ENCODE data around the gene NAB2. TPM values are rescaled to one million over a fixed set of nuclear protein-coding genes. Genes with fewer than 3 reads are reported as not detected.

Gene NAB2
- total RNA-seq, 2 donors from 2014 or later, result 13.5 to 21.7 TPM

GRCh38 chr12:57079821-57080220, 9.1 kb upstream of the NAB2 start:
- Mint-ChIP-seq H3K36me3 (ENCODE audit: low read depth) (peaks cover 3% of the 10 kb centered on the region), H3K27me3 (ENCODE audit: insufficient read depth) (peaks cover 2% of the 10 kb centered on the region), H3K9me3 (no peaks in the 10 kb centered on the region), H3K4me1 (peaks cover 2% of the 10 kb centered on the region), H3K4me3 (no peak overlapping the region), H3K27ac (no peak overlapping the region)
- no peak for DNase-seq
- Histone ChIP-seq H3K27me3 (ENCODE audit: control insufficient read depth, insufficient read depth, low read length, poor library complexity, severe bottlenecking) (no peaks in the 10 kb centered on the region), H3K4me3 (ENCODE audit: low read length) (no peak overlapping the region), H3K9ac (ENCODE audit: extremely low read depth, low read length, poor library complexity, severe bottlenecking) (no peak overlapping the region), H3K4me1 (ENCODE audit: control insufficient read depth, insufficient read depth, low read length) (no peaks in the 10 kb centered on the region), H3K9me3 (ENCODE audit: control insufficient read depth, low read length) (no peaks in the 10 kb centered on the region), H3K27ac (ENCODE audit: low read depth, low read length) (no peak overlapping the region), H3K36me3 (ENCODE audit: control insufficient read depth, insufficient read depth, low read length) (peaks cover 3% of the 10 kb centered on the region)
- TF ChIP-seq CTCF (conservative IDR thresholded peaks at IDR 0.05), result no peak
- WGBS, 2 experiments (ENCODE audit: insufficient coverage in 1 of 2, insufficient read length in 1 of 2), result 91 to 95% methylated on average over 1 of the region's 1 CpG

- 100% methylated on average over 1 of the region's 1 CpG; no CpG with 5 or more reads in 1 of the 2 experiments for WGBS, 2 experiments (ENCODE audit: insufficient coverage in 1 of 2, insufficient read length in 1 of 2)
These were observed 8.1 kb upstream of the NAB2 start for GRCh38 chr12:57080855-57081254.

GRCh38 chr12:57085999-57086492, 2.9 kb upstream of the NAB2 start:
- peak overlapping the region; percentile 84 for H3K4me3 ChIP-seq (ENCODE audit: low read length)
- H3K4me3 Mint-ChIP-seq, result peak overlapping the region; percentile 78
- H3K36me3 ChIP-seq (ENCODE audit: control insufficient read depth, insufficient read depth, low read length), result no peaks in the 10 kb centered on the region
- 43 to 50% methylated on average over 10 to 12 of the region's 12 CpGs for WGBS, 2 experiments (ENCODE audit: insufficient coverage in 1 of 2, insufficient read length in 1 of 2)
- H3K36me3 Mint-ChIP-seq (ENCODE audit: low read depth), result peaks cover under 1% of the 10 kb centered on the region
- H3K4me1 ChIP-seq (ENCODE audit: control insufficient read depth, insufficient read depth, low read length), result peaks cover 3% of the 10 kb centered on the region
- H3K27ac ChIP-seq (ENCODE audit: low read depth, low read length), result peak overlapping the region; percentile 79
- peaks cover 14% of the 10 kb centered on the region for H3K4me1 Mint-ChIP-seq
- H3K9ac ChIP-seq (ENCODE audit: extremely low read depth, low read length, poor library complexity, severe bottlenecking), result no peak overlapping the region
- no peaks in the 10 kb centered on the region for H3K27me3 ChIP-seq (ENCODE audit: control insufficient read depth, insufficient read depth, low read length, poor library complexity, severe bottlenecking)
- no peaks in the 10 kb centered on the region for H3K9me3 ChIP-seq (ENCODE audit: control insufficient read depth, low read length)
- peaks cover 2% of the 10 kb centered on the region for H3K27me3 Mint-ChIP-seq (ENCODE audit: insufficient read depth)
- peak overlapping the region; percentile 80 for H3K27ac Mint-ChIP-seq
- no peak for TF ChIP-seq CTCF (conservative IDR thresholded peaks at IDR 0.05)
- no peaks in the 10 kb centered on the region for H3K9me3 Mint-ChIP-seq
- DNase-seq, result peak; percentile 72

More at GRCh38 chr12:57080855-57081254, 8.1 kb upstream of the NAB2 start:
- no peak for DNase-seq
- Mint-ChIP-seq H3K4me1 (peaks cover 3% of the 10 kb centered on the region), H3K36me3 (ENCODE audit: low read depth) (peaks cover 3% of the 10 kb centered on the region), H3K27ac (no peak overlapping the region), H3K4me3 (no peak overlapping the region), H3K27me3 (ENCODE audit: insufficient read depth) (peaks cover 2% of the 10 kb centered on the region), H3K9me3 (no peaks in the 10 kb centered on the region)
- Histone ChIP-seq H3K36me3 (ENCODE audit: control insufficient read depth, insufficient read depth, low read length) (peaks cover 3% of the 10 kb centered on the region), H3K9ac (ENCODE audit: extremely low read depth, low read length, poor library complexity, severe bottlenecking) (no peak overlapping the region), H3K27me3 (ENCODE audit: control insufficient read depth, insufficient read depth, low read length, poor library complexity, severe bottlenecking) (no peaks in the 10 kb centered on the region), H3K4me1 (ENCODE audit: control insufficient read depth, insufficient read depth, low read length) (no peaks in the 10 kb centered on the region), H3K27ac (ENCODE audit: low read depth, low read length) (no peak overlapping the region), H3K9me3 (ENCODE audit: control insufficient read depth, low read length) (no peaks in the 10 kb centered on the region), H3K4me3 (ENCODE audit: low read length) (no peak overlapping the region)
- no peak for TF ChIP-seq CTCF (conservative IDR thresholded peaks at IDR 0.05)

Data from endodermal cell (in vitro differentiated cells).